Activated naive CD4-positive, alpha-beta T cell treated with anti-CD3 and anti-CD28 coated beads for 36 hours (primary cell): Measurements from ENCODE around the gene ILRUN. TPM values are rescaled to one million over a fixed set of nuclear protein-coding genes. Genes with fewer than 3 reads are reported as not detected.

ENCODE experiments used
- total RNA-seq, 2 experiments: library from RNA; stranded (reverse); gene quantifications; one replicate each; pipeline ENCODE4 v1.2.3, GENCODE V29; 2021

The ILRUN gene
- total RNA-seq, 2 experiments from 2014 or later = 51.4 to 53.3 TPM

Other genes starting within 250 kb of the ILRUN start
- gene PACSIN1, start 230.7 kb downstream of the ILRUN start, total RNA-seq = under 1 TPM; 0.07 to 0.15 TPM
- under 1 TPM; 0.24 to 0.35 TPM for gene SPDEF, start 140.4 kb downstream of the ILRUN start, total RNA-seq
- 100 to 1,000 TPM; 168 to 179 TPM for gene SNRPC, start 60.7 kb upstream of the ILRUN start, total RNA-seq
- 10 to 100 TPM; 17.0 to 17.9 TPM for gene BLTP3A, start 95.3 kb upstream of the ILRUN start, total RNA-seq
- 10 to 100 TPM; 27.3 to 28.5 TPM for gene TAF11, start 191.3 kb upstream of the ILRUN start, total RNA-seq
- gene ANKS1A, start 192.5 kb upstream of the ILRUN start, total RNA-seq = 1 to 10 TPM; 6.5 to 6.8 TPM